HG03045 (cell line): ENCODE data around the gene KCNN3.

Source experiments
- ATAC-seq: cut with Tn5 transposase; IDR thresholded peaks from one replicate; pipeline ENCODE4 v1.9.1; 2021; ENCODE audit warnings: mild to moderate bottlenecking, moderate library complexity; ENCODE audit not compliant: unreplicated experiment

Gene KCNN3

GRCh38 chr1:154880671-154881070 is 10.6 kb upstream of the KCNN3 start:
- no peak for ATAC-seq

- no peak for ATAC-seq
Measured at GRCh38 chr1:154879038-154879421, 8.9 kb upstream of the KCNN3 start.

DNA sequence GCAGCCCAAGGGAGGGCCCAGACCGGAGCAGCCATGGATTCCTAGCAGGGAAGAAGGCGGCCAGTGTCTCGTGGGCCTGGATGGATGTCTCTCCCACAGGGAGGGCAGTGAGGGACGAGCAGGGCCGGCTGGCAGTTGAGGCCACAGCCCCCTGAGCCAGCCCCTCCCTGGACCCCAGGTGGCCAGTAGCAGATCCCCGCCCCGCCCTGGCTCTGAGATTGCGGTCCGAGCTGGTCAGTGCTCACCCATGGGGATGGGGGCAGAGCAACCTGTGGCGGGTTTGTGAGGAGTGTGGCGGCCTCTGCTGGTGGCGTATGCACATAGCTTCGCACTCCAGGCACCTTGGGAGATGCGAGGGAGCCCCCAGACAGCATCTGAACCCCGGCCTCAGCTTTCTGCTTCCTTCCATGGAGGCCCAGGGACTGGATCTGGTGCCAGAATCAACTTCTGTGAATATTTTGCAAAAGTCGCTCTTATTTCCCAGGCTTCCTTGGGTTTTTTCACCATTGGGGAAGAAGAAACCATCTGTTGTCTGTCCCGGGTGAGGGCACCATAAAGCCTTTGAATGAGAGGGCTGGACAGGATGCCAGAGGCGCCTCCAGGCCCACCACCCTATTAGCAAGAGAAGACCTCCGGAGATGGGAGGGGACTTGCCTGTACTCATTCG is 8.4 kb upstream of the KCNN3 start:
- peak; percentile 73 for ATAC-seq

GRCh38 chr1:154877370-154877974 is 7.4 kb upstream of the KCNN3 start:
- ATAC-seq = no peak

GRCh38 chr1:154876842-154877369 is 6.8 kb upstream of the KCNN3 start:
- ATAC-seq = no peak

- no peak for ATAC-seq
Measured at GRCh38 chr1:154874465-154874864, 4.4 kb upstream of the KCNN3 start.

GRCh38 chr1:154873321-154873950 is 3.4 kb upstream of the KCNN3 start:
- no peak for ATAC-seq

DNA sequence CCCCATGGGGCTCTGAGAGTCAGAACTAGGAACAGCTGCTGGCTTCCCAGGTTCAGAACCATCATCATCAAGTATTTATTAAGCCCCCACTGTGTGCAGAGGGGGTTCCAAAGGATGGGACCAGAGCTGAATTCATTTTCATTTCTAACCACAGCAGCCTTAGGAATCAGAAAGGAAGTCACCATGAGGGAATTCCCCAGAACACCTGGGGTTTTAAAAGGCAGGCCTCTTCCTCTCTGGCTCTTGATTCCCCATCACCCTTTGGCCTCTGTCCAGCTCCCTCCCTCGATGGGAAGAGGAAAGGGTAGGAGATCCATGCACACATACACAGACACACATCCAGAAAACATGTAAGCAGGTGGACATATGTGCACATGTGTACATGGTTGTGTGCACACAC is 1.3 kb upstream of the KCNN3 start:
- ATAC-seq = no peak

DNA sequence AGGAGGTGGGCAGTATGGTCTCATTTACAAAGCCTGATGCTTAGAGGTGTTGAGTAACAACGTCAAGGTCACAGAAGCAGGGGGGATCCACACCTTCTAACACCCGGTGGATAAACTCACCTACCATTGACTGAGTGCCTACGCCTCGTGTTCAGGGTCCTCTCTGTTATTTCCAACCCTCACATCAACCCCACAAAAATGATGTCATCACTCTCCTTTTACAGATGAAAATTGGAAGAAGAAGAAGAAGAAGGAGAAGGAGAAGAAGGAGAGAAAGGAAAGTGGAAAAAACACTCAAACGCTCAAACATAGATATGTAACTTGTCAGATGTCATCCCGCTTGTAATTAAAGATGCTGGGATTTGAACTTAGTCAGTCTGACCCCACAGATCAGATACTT is 653 bp upstream of the KCNN3 start:
- ATAC-seq = no peak

DNA sequence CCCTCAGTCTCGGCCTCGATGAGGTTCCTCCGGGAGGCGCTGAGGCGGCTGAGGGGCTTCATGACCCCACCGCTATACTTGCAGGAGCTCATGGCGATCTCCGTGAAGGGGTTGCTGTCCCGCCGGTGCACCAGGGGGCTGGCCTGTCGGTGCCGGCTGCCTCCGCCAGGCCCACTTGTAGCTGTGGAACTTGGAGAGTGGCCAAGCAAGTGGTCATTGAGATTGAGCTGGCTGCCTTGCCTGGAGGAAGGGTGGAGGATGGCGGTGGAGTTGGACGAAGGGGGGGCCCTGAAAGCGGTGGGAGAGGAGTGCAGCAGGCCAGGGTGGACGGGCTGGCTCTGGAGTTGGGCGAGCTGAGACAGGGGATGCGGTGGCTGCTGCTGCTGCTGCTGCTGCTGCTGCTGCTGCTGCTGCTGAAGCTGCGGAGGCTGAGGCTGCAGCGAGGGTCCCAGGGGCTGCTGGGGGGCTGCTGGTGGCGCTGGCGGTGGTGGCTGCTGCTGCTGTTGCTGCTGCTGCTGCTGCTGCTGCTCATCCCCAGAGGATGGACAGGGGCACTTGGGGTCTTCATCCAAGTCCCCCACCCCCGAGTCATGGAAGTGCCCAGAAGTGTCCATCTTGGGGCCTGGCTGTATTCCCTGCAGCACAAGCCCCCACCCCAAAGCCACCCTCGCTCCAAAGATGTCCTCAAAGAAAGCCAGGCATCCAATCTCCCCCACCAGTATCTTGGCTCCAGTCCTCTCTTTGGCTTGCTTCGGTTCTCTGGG is 548 bp downstream of the KCNN3 start:
- no peak for ATAC-seq

DNA sequence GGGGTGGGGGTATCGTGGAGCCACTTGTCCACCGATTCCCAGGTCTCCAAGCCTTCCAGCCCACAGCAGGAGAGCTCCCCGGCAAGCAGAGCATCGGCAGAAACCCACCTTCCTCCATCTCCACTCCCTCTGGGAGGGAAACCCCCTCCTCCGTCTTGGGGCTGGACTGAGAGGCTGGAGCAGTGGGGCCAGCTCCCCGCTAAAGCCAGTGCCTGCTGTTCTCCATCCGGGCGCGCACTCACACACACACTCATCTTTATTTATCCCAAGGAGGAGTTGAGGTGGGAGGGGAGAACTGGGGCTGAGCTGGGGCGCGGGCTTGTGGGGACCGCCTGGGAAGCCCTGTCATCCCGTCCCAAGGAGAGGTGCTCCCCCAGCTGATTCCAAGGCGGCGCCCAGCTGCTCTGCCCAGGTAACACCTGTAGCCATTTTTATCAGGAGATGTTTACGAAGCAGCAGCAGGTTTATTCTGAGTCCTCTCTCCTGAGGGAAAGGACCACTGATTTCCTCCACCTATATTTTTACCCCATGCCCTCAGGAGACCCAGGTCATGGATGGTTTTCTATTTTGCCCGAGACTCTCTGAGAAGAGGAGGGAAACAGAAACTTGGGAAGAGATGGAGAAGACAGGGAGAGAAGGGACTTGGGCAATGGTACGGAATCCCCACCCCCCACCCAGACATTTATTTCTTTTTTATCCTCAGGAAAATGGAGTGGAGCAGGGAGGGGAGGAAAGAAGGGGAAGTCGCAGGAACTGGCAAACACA is 2.1 kb downstream of the KCNN3 start:
- ATAC-seq = no peak

DNA sequence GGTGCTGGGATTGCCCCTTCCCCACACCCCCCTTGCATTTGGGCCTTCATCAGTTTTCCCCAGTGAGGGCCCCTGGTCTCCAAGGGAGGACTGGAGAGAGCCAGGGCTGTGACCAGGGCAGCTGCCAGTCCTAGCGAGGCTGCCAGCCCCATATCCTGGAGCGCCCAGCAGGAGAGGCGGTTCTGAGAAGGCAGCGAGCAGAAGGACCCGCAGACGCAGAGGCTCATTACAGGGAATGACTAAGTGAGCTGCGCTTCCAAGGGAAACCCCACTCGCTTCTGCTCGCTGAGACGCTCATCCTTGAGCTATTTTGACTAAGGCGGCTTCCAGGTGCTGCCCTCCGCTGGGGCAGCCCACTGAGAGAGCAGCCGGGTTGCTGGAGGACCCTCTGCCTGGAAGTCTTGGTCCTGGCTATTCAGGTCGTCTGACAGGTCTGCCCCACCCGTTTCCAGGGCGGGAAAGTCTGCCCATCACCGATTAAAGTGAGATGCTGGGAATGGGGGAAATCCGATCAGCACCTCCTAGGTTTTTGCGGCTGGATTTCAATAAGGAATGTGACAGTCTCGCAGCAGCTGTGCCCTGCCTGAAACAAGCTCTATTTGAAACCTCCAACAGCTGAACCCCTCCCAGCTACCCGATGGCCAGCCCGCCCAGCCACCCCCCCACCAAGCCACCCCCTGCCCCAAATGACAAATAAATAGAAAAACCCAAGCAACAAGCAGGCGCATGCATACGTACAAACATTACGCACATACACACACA is 2.8 kb downstream of the KCNN3 start:
- no peak for ATAC-seq

DNA sequence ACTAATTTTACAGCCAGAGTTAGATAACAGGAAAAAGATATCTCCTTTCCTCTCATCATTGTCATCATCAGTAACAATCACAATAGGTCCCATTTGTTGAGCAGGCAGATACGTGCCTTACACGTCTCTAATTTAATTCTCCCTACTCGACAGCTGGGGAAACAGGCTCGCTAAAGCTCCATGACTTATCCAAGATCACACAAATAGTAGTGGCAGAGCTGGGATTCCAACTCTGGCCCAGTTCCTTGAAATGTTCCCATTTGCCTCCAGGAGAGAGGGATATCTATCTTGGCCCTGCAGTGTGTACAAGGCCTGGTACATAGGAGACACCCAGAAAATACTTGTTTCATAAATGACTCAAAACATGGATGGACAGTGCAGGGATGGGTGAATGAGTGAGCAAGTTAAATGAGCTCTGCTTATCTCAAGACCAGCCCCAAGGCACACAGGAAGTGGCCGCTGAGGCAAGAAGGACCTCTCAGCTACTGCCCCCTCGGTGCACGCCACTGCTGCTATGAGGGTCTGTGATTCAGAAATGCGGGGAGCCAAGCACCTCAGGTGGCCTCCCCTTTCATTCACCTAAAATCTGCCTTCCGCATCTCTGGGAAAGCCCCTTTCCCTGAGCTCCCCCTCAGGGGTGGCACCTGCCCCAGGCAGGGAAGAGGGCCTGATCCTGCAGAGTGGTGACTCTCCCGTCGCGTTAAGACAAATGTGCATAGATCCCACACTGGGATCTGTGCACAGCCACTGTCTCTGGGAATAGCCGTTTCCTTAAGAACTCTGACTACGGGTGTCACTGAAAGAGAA is 3.6 kb downstream of the KCNN3 start:
- no peak for ATAC-seq

DNA sequence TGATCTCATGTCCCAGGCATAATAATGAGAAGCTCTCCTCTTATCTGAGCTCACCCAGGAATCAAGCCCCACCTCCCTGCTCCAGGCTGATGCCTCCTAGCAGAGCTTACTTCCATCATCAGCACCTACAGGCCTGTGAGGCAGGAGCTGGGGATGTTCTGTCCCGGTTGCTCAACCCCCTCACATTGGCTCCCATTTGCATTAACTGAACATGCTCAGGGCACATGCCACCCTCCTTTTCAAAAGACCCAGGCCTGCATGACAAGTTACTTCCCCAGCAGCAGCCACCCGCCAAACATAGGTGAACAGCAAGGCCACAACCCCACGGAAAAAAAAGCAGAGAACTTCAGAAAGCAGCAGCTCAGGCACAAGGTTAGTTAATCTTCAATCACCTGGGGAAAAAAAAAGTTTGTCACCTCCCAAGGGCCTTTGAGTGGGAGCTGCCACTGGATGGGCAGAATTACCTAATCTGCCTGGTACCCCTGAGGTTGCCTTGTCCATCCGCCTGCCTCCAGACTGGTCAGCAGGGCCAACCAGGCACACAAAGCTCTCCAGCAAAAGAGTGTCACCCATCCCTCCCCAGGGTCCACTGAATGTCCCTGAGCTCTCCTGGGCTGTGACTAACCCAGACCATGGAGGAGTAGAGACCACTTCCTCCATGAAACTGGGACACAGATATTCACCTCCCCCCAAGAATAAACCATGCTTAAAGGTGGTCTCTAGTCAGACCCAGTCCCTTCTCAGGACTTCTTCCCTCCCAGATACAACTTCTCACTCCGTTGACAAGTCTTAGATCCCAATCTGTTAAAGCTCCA is 4.4 kb downstream of the KCNN3 start:
- ATAC-seq = no peak

- no peak for ATAC-seq
Measured at GRCh38 chr1:154864189-154864975, 5.7 kb downstream of the KCNN3 start.

- ATAC-seq = no peak
Measured at GRCh38 chr1:154863315-154864174, 6.5 kb downstream of the KCNN3 start.

DNA sequence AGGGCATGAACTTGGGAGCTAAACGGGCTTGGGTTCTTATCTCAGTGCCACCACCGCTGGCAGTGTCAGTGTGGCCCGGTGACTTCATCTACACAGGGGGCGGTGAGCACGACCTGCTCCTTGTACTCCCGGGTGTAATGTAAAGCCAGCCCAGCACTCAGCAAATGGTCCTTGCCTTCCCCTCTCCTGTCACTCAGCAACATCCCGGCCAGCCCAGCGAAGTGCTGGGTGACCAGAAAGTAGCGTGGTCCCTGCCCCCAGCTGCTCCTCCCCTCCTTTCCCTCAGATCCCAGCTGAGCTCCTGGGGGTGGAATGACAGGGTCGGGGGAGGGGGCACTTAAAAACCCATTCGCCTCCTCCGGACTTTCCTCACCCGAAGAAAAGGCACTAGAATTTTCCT is 7.2 kb downstream of the KCNN3 start:
- ATAC-seq = no peak
